SU-DHL-6 (cell line): ENCODE measurements around the gene RPGR.

Source experiments
- H2AFZ ChIP-seq: fragments of 200-600 bp; sonication (generic); 2 replicates; pipeline ENCODE4 v1.6.1; 2014; ENCODE audit warnings: low read depth, mild to moderate bottlenecking, moderate library complexity, mixed read lengths, antibody characterized with exemption, low read length; ENCODE audit not compliant: severe bottlenecking
- H3F3A ChIP-seq: fragments of 200-600 bp; shearing (Covaris generic); 2 replicates; pipeline ENCODE4 v1.6.0; 2016; ENCODE audit warnings: antibody characterized with exemption, mild to moderate bottlenecking; ENCODE audit not compliant: insufficient read depth
- H3K27ac ChIP-seq: fragments of 200-600 bp; sonication (generic); 2 replicates; pipeline ENCODE4 v1.5.1; 2016; ENCODE audit warnings: low read depth, mild to moderate bottlenecking, low read length, moderate library complexity, mixed read lengths
- H3K27me3 ChIP-seq: fragments of 200-600 bp; sonication (generic), shearing (Covaris generic); 2 replicates; pipeline ENCODE4 v1.6.0; 2014; ENCODE audit warnings: mild to moderate bottlenecking, low read length
- H3K36me3 ChIP-seq: fragments of 200-600 bp; sonication (generic); 2 replicates; pipeline ENCODE4 v1.6.1; 2014; ENCODE audit warnings: mild to moderate bottlenecking, low read length, mixed read lengths
- H3K4me2 ChIP-seq: fragments of 300-600, 200-600 bp; shearing (Covaris generic), sonication (generic); 2 replicates; pipeline ENCODE4 v1.6.0; 2014; ENCODE audit warnings: low read length, low read depth, mild to moderate bottlenecking; ENCODE audit not compliant: poor library complexity, severe bottlenecking
- H3K4me3 ChIP-seq: fragments of 200-600 bp; sonication (generic); 2 replicates; pipeline ENCODE4 v1.5.1; 2014; ENCODE audit warnings: antibody characterized with exemption, low read length, mild to moderate bottlenecking, mixed read lengths; ENCODE audit not compliant: insufficient read depth, poor library complexity, severe bottlenecking
- H3K79me2 ChIP-seq: fragments of 200-600 bp; sonication (generic); 2 replicates; pipeline ENCODE4 v1.6.1; 2014; ENCODE audit warnings: mild to moderate bottlenecking, low read length, moderate library complexity; ENCODE audit not compliant: insufficient read depth
- H3K9ac ChIP-seq: fragments of 200-600 bp; sonication (generic); 2 replicates; pipeline ENCODE4 v1.7.0; 2014; ENCODE audit warnings: mild to moderate bottlenecking, low read length
- H3K9me2 ChIP-seq: fragments of 200-600 bp; sonication (generic); replicated peaks from 2 replicates; pipeline ENCODE4 v1.6.1; 2014; ENCODE audit warnings: low read length; ENCODE audit not compliant: insufficient read depth
- H3K9me3 ChIP-seq: fragments of 200-600 bp; sonication (generic); 2 replicates; pipeline ENCODE4 v1.6.1; 2014; ENCODE audit warnings: low read length, mixed read lengths; ENCODE audit not compliant: insufficient read depth
- H4K20me1 ChIP-seq: fragments of 200-600 bp; sonication (generic); 2 replicates; pipeline ENCODE4 v1.6.1; 2014; ENCODE audit warnings: low read depth, mild to moderate bottlenecking, antibody characterized with exemption, low read length, moderate library complexity, mixed read lengths
- EZH2phosphoT487 ChIP-seq: fragments of 200-600 bp; sonication (generic), shearing (Covaris generic); conservative IDR thresholded peaks from 2 replicates; pipeline ENCODE4 v1.6.1; 2018; ENCODE audit warnings: mild to moderate bottlenecking, antibody characterized with exemption, low read length, moderate library complexity, mixed read lengths
- TF ChIP-seq, protein P1 (sequence below): fragments of 200-600 bp; sonication (generic); IDR thresholded peaks from one replicate; pipeline ENCODE4 v1.5.1; 2017; ENCODE audit warnings: antibody characterized with exemption, mild to moderate bottlenecking, low read length, moderate library complexity; ENCODE audit not compliant: insufficient read depth, poor library complexity, severe bottlenecking

The RPGR gene

DNA sequence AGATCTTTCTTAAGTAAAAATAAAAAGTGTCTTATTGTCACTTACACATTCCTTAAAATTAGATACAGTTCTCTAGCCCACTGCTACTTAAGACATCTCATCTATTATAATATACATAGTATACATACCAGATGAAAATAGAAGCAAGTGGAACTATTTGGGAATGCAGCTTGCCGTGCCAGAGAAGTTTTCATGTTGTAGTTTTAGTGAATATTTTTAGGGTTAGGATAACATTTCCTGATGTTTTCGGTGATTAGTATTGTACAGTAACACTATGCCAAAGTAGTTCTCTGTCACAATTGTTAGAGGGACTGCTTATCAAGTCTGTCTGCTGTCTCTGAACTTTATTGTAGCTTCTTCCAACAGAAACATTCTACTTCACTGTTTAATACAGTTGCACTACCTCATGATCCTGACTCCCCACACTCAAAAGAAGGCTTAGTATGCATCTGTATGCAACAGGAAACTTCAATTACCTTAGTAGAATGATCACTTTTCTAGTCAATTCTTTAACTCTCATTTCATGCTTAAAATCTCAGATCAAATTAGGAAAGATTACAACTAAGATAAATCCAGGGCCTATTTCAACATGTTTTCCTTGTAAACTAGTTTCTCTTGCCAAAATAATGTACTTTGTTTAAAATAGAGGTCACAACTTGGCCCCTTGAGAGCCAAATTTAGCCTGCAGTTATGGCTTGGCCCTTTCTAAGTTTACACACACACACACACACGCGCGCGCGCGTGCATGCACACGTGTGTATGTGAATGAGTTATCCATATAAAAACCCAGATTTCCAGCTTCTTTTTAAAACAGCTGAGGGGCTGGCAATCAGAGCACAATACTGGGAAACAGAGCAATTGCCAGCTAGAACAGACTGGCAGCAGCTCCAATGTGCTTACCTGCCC is 64.3 kb downstream of the RPGR start:
- no peak overlapping the region for H2AFZ ChIP-seq
- no peaks in the 10 kb centered on the region for H3K36me3 ChIP-seq
- H3K9me3 ChIP-seq = no peaks in the 10 kb centered on the region
- H3K4me2 ChIP-seq = no peak overlapping the region
- no peak overlapping the region for H3K9ac ChIP-seq
- no peak overlapping the region for H3K27ac ChIP-seq
- no peak overlapping the region for H3K4me3 ChIP-seq
- H3F3A ChIP-seq = no peaks in the 10 kb centered on the region
- H3K9me2 ChIP-seq = no peaks in the 10 kb centered on the region
- H3K27me3 ChIP-seq = no peaks in the 10 kb centered on the region
- no peaks in the 10 kb centered on the region for H4K20me1 ChIP-seq
- TF ChIP-seq EZH2phosphoT487 = no peak
- H3K79me2 ChIP-seq = no peaks in the 10 kb centered on the region

DNA sequence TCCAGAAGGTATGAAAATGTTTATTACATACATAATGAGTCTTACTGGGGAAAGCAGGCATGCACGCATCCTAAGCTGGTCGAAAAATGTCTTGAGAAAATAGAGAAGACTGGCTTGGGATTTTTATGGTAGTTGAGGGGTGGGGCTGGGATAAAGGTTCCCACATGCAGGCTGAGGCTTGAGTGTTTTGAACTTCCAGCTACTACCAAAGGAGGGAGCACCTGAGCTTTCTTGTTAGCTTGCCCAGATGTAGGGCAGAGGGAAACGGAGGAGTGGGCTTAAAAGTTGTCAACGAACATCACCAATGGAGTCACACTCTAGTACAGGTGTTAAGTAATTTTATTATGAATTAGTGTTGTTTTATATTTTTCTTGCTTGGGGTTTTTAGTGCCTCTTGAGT is 67.1 kb downstream of the RPGR start:
- H4K20me1 ChIP-seq = no peaks in the 10 kb centered on the region
- no peak overlapping the region for H3K4me2 ChIP-seq
- H3K9ac ChIP-seq = no peak overlapping the region
- no peaks in the 10 kb centered on the region for H3F3A ChIP-seq
- TF ChIP-seq, protein P1, sequence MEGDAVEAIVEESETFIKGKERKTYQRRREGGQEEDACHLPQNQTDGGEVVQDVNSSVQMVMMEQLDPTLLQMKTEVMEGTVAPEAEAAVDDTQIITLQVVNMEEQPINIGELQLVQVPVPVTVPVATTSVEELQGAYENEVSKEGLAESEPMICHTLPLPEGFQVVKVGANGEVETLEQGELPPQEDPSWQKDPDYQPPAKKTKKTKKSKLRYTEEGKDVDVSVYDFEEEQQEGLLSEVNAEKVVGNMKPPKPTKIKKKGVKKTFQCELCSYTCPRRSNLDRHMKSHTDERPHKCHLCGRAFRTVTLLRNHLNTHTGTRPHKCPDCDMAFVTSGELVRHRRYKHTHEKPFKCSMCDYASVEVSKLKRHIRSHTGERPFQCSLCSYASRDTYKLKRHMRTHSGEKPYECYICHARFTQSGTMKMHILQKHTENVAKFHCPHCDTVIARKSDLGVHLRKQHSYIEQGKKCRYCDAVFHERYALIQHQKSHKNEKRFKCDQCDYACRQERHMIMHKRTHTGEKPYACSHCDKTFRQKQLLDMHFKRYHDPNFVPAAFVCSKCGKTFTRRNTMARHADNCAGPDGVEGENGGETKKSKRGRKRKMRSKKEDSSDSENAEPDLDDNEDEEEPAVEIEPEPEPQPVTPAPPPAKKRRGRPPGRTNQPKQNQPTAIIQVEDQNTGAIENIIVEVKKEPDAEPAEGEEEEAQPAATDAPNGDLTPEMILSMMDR = no peak
- TF ChIP-seq EZH2phosphoT487 = no peak
- H3K9me2 ChIP-seq = no peaks in the 10 kb centered on the region
- no peaks in the 10 kb centered on the region for H3K27me3 ChIP-seq
- no peaks in the 10 kb centered on the region for H3K9me3 ChIP-seq
- no peak overlapping the region for H2AFZ ChIP-seq
- no peaks in the 10 kb centered on the region for H3K36me3 ChIP-seq
- H3K4me3 ChIP-seq = no peak overlapping the region
- no peak overlapping the region for H3K27ac ChIP-seq
- H3K79me2 ChIP-seq = no peaks in the 10 kb centered on the region

DNA sequence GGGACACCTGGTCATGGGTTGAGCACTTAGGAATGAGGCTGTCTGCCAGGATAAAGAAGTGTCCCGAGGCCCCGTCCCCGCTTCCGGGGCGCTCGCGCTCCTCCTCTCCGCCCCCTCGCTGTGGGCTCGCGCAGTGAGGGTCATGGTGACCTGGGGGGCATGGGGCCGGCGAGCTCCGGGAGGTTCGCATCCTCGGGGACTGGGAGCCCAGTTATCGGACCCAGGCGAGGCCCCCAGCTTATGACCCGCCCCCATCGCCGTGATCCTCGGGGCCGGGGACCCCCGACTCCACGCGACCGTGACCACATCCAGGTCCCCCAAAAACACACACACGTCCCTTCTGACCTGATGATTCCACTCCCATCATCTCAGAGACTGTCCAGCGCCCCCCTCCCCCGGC is 71.3 kb downstream of the RPGR start:
- Histone ChIP-seq H3K27me3 (no peaks in the 10 kb centered on the region), H3K9me3 (no peaks in the 10 kb centered on the region), H3K79me2 (no peaks in the 10 kb centered on the region), H3F3A (no peaks in the 10 kb centered on the region), H3K27ac (no peak overlapping the region), H3K4me2 (no peak overlapping the region), H3K4me3 (no peak overlapping the region), H3K36me3 (no peaks in the 10 kb centered on the region), H3K9me2 (no peaks in the 10 kb centered on the region), H2AFZ (no peak overlapping the region), H3K9ac (no peak overlapping the region), H4K20me1 (no peaks in the 10 kb centered on the region)
- no peak for TF ChIP-seq EZH2phosphoT487

DNA sequence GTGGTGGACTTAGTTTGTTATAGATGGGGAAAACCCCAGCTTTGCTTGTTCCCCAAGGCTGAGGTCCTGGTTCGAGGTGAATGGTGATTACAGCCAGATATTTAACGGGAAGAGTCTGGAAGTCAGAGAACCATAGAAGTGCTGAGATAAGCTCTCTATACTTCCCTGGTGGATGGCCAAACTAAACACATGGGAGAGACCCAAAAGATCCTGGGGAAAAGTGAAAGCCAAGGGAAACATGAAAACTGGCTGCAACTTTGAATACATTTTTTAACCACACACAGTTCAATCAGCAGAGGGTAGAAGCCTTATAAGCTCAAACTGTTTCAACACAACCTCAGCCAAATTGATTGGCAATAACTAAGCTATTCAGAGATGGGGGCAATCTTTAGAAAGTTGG is 77.3 kb downstream of the RPGR start:
- Histone ChIP-seq H3K27ac (no peak overlapping the region), H3K27me3 (no peaks in the 10 kb centered on the region), H3K9ac (no peak overlapping the region), H3K4me2 (no peak overlapping the region), H3F3A (no peaks in the 10 kb centered on the region), H3K79me2 (no peaks in the 10 kb centered on the region), H3K9me3 (no peaks in the 10 kb centered on the region), H3K4me3 (no peak overlapping the region), H3K9me2 (no peaks in the 10 kb centered on the region), H3K36me3 (no peaks in the 10 kb centered on the region), H2AFZ (no peak overlapping the region), H4K20me1 (no peaks in the 10 kb centered on the region)
- TF ChIP-seq, protein P1 = no peak
- TF ChIP-seq EZH2phosphoT487 = no peak
